Prostate gland (tissue), 2 donors: ENCODE measurements around the gene YEATS2.

Experiments
- POLR2A ChIP-seq: fragments of 450-650 bp; IDR thresholded peaks from one replicate; pipeline ENCODE4 v1.6.1; 2016; ENCODE audit warnings: antibody characterized with exemption, mild to moderate bottlenecking
- POLR2AphosphoS5 ChIP-seq: sonication (generic); formaldehyde crosslinking; IDR thresholded peaks from one replicate; pipeline ENCODE4 v1.6.1; 2017; ENCODE audit warnings: antibody characterized with exemption
- TF ChIP-seq, protein P1 (sequence below), 4 experiments: fragments of 200-600 bp in 2 of 4; fragments of 450-650 bp in 2 of 4; sonication (generic) in 2 of 4; IDR thresholded peaks; 1 replicate in 3 of 4; 2 replicates in 1 of 4; pipeline ENCODE4 v1.5.1; 2016 to 2019; ENCODE audit warnings: antibody characterized with exemption in 4 of 4, mild to moderate bottlenecking in 2 of 4, moderate library complexity in 2 of 4

DNA sequence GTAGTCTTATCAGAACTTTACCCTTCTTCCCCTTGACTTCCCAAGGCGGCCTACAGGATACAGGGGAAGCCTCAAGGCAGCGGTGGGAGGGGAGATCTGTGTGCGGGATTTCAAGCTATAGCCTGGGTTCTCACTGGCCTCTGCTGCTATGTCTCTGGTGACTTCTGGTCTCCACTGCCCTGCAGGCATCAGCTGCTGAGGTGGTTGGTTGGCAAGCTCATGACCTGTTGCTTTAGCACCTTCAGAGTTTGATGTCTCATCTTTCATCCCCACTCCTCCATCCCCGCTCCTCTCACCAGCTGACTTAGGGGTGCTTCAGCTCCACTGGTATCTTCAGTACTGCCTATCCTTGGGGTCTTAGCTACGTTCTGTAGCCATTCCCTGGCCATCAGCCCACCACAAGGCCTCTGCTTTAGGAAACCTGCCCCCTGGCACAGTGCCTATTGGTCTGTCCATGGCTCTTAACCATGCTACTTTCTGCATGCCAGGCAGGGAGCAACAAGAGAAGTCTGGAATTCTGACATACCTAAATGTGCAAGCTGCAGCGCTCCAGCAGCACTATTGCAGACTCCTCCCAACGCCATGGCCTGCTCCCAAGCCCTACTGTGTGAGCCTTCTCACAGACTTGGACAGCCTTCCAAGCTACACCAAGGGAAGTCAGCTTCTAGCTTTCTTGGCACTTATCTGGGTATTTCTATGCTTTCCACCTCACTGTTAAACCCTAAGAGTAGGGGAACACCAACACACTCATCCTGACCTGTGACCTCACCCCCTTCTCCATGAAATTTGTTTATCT, 1.8 kb upstream of the YEATS2 start:
- TF ChIP-seq, protein P1, sequence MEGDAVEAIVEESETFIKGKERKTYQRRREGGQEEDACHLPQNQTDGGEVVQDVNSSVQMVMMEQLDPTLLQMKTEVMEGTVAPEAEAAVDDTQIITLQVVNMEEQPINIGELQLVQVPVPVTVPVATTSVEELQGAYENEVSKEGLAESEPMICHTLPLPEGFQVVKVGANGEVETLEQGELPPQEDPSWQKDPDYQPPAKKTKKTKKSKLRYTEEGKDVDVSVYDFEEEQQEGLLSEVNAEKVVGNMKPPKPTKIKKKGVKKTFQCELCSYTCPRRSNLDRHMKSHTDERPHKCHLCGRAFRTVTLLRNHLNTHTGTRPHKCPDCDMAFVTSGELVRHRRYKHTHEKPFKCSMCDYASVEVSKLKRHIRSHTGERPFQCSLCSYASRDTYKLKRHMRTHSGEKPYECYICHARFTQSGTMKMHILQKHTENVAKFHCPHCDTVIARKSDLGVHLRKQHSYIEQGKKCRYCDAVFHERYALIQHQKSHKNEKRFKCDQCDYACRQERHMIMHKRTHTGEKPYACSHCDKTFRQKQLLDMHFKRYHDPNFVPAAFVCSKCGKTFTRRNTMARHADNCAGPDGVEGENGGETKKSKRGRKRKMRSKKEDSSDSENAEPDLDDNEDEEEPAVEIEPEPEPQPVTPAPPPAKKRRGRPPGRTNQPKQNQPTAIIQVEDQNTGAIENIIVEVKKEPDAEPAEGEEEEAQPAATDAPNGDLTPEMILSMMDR (IDR thresholded peaks at IDR 0.05), result no peak
- TF ChIP-seq POLR2A, result no peak
- no peak for TF ChIP-seq POLR2AphosphoS5
